GM19397 (cell line): ENCODE data around the gene ACOXL.

Experiments
- ATAC-seq: cut with Tn5 transposase; IDR thresholded peaks from one replicate; pipeline ENCODE4 v1.9.1; 2021; ENCODE audit warnings: mild to moderate bottlenecking, moderate library complexity; ENCODE audit not compliant: unreplicated experiment

Gene ACOXL

GRCh38 chr2:111099402-111099801, 367.0 kb downstream of the ACOXL start:
- no peak for ATAC-seq

GRCh38 chr2:111100087-111100764, 367.9 kb downstream of the ACOXL start:
- peak; percentile 36 for ATAC-seq

- peak; percentile 78 for ATAC-seq
Observed at GRCh38 chr2:111100765-111101162, 368.4 kb downstream of the ACOXL start.

- ATAC-seq: no peak
Observed at GRCh38 chr2:111101592-111101991, 369.2 kb downstream of the ACOXL start.

GRCh38 chr2:111102216-111102615, 369.8 kb downstream of the ACOXL start:
- no peak for ATAC-seq

- no peak for ATAC-seq
Observed at GRCh38 chr2:111105926-111106325, 373.6 kb downstream of the ACOXL start.

GRCh38 chr2:111106706-111107105, 374.3 kb downstream of the ACOXL start:
- ATAC-seq: no peak

GRCh38 chr2:111108745-111109271, 376.4 kb downstream of the ACOXL start:
- no peak for ATAC-seq

GRCh38 chr2:111111101-111111755, 378.9 kb downstream of the ACOXL start:
- ATAC-seq: no peak

GRCh38 chr2:111113838-111114237, 381.5 kb downstream of the ACOXL start:
- ATAC-seq: no peak

GRCh38 chr2:111116011-111116746, 383.8 kb downstream of the ACOXL start:
- ATAC-seq: no peak

GRCh38 chr2:111116843-111117597, 384.6 kb downstream of the ACOXL start:
- no peak for ATAC-seq

GRCh38 chr2:111117598-111118480, 385.5 kb downstream of the ACOXL start:
- ATAC-seq: no peak

- no peak for ATAC-seq
Observed at GRCh38 chr2:111118481-111118980, 386.2 kb downstream of the ACOXL start.

- no peak for ATAC-seq
Observed at GRCh38 chr2:111118981-111119821, 386.8 kb downstream of the ACOXL start.

- no peak for ATAC-seq
Observed at GRCh38 chr2:111119822-111120252, 387.5 kb downstream of the ACOXL start.

GRCh38 chr2:111120253-111121027, 388.1 kb downstream of the ACOXL start, which contains the start of gene BCL2L11:
Gene BCL2L11 (plus strand): TSS chr2:111120914. CDS start chr2:111123746, 2,832 bp downstream.
- peak; percentile 57 for ATAC-seq
